GM18498 (cell line): ENCODE data around the gene AVP.
A peak's percentile ranks its signal among the peaks of the same experiment; 100 is the strongest.

ENCODE experiments used
- ATAC-seq: cut with Tn5 transposase; IDR thresholded peaks from one replicate; pipeline ENCODE4 v1.9.1; 2021; ENCODE audit warnings: mild to moderate bottlenecking, moderate library complexity; ENCODE audit not compliant: unreplicated experiment

The AVP gene

DNA sequence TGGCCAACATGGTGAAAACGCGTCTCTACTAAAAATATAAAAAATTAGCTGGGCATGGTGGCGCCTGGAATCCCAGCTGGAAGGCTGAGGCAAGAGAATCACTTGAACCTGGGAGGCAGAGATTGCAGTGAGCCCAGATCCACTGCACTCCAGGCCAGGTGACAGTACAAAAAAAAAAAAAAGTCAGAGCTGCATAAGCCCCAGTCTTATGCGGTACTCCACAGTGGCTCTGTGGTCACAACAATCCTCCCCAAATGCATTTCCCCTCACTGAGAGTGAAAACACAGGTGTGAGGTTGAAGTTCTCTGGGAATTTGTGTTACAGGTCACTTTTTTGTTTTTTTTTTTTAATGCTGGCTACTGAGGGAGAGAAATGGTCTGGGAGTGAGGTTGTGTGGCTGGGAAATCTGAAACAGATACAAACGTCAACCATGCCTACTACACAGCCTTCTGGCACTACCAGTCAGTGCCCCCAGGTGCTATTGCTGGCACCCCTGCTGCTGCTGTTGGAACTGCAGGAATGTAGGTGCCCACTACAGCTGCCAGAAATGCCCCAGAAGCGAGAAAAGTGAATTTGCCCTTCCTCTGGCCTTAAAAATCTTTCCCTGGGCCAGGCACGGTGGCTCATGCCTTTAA lies 33.0 kb downstream of the AVP start:
- ATAC-seq = no peak

DNA sequence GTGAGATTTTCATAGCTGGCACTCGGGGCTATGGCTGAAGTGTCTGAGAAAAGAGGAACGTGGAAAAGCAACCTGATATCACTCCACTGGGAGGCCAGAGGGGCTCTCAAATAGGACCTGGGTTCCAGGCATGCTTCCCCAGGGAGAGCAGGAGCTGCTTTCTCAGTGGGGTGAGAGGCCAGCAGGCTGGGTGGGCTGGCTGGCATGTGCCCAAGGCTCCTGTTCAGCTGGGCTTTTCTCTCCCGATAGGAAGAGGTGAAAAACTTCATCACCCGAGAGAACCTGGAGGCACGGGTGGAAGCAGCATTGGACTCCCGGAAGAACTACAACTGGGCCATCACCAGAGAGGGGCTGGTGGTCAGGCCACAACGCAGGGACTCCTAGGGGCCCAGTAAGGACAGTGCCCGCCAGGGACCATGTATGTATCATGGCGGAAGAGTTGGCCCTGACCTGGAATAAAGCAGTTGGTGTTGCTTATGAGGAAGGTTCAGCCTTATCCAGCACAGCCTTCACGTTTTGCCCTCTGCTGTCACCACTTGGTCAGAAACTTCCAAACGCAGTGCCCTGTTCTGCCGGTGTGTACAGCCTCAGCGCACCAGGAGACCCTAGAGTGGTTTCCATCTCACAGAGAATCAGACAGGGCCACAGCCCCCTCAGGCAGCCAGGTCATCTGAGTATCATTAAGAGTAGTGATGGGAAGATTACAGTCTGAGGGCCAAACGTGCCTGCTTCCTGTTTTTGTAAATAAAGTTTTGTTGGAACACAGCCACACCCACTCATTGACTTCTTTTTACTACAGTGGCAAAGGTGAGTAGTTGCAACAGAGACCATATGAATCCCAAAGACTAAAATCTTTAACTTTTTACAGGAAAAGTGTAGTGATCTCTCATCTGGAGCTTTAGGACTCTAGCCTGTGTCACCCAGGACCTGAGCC lies 36.8 kb downstream of the AVP start:
- no peak for ATAC-seq

DNA sequence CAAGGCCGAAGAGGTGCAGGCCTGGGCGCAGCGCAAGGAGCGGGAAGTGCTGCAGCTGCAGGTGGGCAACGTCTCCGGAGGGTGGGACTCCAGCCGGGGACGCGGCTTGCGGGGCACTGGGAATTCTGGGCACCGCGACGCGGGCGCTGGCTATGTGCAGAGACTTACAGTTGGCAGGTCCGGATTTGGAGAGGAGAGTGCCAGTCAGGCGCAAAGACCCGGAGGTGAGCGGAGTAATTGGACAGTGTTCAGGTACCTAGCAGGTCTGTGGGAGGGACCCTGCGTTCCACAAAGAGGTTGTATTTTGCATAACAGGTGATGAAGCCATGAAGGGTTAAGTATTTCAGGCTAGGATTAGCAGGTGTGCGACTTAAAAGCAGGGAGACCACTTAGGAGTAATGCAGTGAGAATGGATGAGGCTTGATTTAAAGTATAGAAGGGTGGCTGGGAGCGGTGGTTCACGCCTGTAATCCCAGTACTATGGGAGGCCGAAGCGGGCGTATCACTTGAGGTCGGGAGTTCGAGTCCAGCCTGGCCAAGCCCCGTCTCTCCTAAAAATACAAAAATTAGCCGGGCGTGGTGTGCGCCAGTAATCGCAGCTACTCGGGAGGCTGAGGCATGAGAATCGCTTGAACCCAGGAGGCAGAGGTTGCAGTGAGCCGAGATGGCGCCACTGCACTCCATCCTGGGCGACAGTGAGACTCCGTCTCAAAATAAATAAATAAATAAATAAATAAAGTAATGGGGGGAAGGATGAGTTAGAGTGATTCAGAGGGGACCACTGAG lies 37.7 kb downstream of the AVP start:
- ATAC-seq = no peak

DNA sequence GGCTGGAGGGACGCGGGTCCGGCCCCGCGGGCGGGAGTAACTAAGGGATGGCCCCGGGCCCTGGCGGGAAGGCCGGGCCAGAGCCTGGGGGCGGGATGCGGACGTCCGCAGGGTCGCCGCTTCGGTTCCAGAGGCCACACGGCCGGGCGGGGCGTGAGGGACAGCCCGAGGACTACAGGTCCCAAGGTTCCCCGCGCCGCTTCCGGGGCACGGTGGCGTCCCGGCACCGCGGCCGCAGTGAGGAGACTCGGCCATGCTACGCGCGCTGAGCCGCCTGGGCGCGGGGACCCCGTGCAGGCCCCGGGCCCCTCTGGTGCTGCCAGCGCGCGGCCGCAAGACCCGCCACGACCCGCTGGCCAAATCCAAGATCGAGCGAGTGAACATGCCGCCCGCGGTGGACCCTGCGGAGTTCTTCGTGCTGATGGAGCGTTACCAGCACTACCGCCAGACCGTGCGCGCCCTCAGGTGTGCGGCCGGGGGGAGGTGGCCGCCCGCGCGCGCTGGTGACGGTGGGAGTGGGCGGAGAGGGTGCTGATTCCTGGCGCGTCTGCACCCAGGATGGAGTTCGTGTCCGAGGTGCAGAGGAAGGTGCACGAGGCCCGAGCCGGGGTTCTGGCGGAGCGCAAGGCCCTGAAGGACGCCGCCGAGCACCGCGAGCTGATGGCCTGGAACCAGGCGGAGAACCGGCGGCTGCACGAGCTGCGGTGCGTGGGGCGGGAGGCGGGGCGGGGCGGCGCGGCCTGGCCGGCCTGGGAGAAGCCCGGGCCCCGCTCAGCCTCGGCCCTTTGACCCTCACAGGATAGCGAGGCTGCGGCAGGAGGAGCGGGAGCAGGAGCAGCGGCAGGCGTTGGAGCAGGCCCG lies 38.5 kb downstream of the AVP start, which contains the start of gene MRPS26:
Gene MRPS26 (plus strand): TSS at position 237 of the 861 bp plus-strand sequence. CDS start 17 bp downstream, at position 254.
- peak; percentile 91 for ATAC-seq

DNA sequence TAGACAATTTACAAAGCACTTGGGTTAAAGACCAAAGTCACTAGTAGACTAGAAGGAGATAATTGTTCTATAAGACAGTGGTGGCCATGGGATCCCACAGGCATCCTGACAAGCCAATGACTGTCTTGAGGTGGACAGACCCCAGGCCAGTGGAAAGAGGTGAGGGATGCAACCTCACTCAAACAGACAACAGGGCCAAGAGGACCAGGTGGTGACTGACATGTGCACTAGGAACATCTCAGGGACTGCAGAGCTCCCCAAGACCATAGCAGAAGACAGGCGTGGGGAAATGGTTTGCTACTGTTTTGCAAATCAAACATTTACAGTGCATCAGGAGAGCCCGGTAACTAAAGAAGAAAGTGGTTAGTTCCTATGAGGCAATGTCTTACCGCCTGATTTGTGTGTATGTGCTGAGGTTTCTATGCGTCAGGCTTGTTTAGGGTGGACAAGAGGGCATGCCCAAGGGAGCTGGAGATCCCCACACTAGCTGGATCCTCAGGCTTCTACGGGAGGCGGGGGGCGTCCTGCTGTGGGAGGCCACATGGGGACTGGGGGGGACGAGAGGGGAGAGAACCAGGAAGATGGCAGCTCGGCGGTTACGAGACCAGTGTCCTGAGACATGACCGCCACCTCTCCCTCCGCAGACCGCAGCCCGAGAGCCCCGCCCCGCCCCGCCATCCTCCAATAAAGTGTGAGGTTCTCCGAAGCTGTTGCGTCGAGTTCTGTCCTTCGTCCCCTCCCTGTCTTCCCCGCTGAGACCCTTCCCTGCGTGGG lies 39.3 kb downstream of the AVP start:
- peak; percentile 50 for ATAC-seq

DNA sequence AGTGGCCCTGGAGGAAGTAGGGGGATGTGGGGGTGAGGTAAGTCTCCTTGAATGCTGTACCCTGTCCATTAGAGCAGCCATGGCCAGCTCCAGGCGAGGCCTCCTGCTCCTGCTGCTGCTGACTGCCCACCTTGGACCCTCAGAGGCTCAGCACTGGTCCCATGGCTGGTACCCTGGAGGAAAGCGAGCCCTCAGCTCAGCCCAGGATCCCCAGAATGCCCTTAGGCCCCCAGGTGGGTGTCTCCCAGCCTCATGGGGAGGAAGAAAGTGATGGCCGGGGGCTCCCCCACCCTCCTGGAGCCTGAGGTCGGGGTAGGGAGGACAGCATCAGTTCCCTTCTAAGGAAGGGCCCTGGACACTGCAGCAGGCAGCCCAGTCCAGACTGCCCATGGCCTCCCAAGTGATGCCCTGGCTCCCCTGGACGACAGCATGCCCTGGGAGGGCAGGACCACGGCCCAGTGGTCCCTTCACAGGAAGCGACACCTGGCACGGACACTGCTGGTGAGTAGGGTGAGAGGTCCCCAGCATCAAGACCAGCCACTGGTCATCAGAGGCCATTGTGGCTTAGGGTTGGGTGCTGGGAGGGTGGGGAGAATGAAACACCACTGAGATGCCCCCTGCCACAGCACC lies 40.1 kb downstream of the AVP start:
- no peak for ATAC-seq

DNA sequence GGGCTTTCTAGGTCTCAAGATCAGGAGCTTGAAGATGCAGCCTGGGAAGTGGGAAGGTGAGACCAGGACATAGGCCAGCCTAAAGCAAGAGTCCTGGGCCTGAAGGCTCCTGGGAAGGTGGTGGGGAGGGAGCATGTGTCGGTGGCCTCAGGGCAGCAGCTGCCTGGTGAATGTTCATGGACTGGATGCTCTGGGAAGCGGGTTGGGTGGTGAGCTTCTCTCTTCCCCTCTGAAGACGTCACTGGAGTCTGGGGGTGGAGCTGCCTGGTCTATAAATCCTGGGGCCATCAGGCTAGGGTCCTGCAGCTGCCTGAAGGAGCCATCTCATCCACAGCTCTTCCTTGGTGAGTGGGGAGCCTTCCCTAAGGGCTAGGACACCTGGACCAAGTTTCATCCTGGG lies 41.2 kb downstream of the AVP start, which contains the start of gene GNRH2:
Gene GNRH2 (plus strand): TSS at position 301 of the 400 bp plus-strand sequence. CDS start 793 bp downstream, outside the sequence.
- ATAC-seq = no peak

DNA sequence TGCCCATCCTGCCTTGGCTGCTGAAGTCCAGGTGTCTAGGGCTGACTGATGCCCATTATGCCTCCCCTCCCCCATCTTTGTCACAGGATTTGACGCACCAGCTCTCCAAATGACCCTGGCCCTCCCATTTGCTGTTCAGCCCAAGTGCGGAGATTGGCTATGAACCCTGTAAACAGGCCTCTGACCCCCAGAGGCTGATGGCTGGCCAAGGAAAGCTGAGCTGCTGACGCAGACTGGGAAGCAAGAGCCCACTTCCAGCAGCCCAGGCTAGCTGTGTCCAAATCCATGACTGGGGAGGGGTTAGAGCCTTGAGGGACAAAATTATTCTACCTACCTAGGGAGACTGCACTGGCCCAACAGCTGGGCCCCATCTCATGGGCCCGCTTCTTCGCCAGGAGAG lies 41.9 kb downstream of the AVP start:
- no peak for ATAC-seq

DNA sequence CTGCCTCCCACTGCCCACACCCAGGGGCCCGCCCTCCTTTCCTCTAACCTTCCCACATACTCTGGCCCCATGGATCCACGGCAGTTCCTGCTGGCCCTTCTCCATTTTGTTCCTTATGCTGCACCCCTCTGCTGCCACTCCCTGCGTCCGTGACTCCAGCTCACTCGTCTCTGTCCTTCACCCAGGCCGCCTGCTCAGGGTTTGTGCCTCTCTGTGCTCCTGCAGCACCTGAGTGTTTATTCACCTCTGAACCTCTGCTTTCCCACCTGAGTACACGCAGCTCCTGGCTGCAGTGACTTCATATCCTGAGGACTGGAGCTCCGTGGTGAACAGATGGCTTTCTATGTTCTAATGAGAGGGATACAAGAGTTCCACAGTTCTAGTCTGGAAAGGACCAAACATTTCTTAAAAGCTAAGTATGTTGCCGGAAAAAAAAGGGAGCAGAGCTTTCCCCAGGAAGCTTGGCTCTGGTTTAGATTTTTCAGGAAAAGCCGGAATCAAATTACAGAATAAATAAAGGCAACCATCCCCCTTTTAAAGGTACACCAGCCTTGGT lies 42.6 kb downstream of the AVP start:
- no peak for ATAC-seq

DNA sequence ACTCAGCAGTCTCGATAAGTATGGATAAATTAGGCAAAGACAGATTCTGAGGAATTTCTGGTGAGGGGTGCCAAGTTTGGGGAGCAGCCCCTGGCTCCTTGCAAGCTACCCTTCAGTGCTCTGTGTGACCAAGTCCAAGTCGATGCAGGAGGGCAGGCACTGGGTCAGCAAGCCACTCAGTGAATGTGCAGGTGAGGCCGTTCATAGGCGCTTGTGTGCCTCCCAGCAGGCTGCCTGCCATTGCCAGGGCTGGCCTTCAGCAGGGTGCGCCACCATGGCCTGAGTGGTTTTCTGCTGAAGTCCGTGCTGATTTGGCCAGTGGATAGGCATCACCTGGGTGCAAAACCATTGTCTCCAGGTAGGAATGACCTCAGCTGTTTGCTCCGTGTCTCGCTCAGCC lies 44.4 kb downstream of the AVP start:
- no peak for ATAC-seq

DNA sequence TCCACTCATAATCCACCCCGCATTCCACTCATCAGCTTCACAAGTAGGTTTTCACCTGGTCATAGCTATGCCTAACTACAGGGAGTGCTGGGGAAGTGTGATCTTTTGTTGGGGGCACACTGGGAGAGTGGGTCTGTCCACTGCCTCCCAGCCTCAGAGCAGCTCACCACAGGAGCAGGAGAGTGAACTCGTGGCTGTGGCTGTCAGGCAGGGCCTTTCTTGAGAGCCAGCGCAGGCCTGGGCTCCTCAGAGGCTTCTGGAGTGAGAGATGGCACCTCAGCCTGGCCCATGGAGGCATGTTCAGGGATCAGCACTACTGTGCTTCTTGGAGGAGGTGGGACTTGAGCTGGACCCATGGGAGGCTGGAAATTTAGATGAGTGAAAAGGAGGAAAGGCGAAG lies 45.1 kb downstream of the AVP start:
- ATAC-seq = no peak

DNA sequence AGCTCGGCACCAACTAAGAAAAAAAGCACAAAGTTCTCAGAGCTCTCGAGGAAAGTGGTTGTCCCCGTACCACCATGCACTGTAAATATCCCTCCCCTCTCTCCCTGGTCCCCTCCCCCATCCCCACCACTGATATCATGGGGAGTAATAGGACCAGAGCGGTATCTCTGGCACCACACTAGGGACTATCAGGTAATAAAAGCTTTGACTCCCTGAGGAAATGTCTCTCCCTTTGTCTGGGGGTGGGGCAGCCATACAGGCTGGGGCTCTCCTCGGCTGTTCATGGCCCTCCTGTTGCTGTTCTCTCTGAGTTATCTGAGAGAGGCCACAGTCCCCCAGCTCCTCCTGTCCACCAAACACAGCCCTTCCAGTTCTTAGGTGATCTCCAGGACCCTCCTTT lies 46.1 kb downstream of the AVP start:
- no peak for ATAC-seq

DNA sequence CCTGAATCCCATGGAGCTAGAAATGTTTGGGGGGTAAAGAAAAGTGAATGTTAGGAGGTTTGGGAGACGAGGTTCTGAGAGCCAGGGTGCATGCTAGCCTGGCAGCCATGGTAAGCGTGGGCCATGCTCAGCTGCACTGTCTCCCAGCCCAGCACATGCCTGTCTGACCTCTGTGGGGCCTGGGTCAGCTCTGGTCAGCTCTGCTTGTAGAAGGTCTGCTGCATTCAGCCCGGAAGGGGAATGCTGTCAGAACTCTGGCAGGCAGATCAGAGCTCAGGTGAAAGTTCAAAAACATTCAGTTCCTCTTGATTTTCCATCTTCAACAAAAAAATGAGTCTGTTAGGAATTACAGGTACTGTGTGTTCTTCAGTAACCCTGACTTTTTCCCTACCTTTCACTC lies 46.9 kb downstream of the AVP start:
- no peak for ATAC-seq

DNA sequence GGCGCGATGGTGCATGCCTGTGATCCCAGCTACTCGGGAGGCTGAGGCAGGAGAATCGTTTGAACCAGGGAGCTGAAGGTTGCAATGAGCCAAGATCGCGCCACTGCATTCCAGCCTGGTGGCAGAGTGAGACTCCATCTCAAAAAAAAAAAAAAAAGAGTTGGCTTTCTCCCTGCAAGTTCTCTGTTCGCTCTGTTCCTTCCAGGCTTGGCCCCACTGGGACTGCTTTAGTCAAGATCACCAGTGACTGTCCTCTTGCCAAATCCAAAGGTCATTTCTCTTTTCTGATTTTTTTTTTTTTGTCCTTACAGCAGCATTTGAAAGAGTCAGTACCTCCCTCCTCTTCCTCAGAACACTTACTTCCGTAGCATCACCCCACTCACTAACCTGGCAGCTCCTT lies 51.9 kb downstream of the AVP start:
- no peak for ATAC-seq
